BJ (cell line): ENCODE results near the gene UBXN1. TPM values are rescaled to one million over a fixed set of nuclear protein-coding genes. Genes with fewer than 3 reads are reported as not detected.

Source experiments
- CTCF ChIA-PET: fragments of 350-600 bp; formaldehyde crosslinking; extraction: SDS; loops from one replicate; lab custom pipeline; 2021; ENCODE audit warnings: antibody characterized with exemption, inconsistent platforms; lab: Yijun Ruan, JAX
- POLR2A ChIA-PET: fragments of 300-600 bp; sonication (Branson Sonifier 250); formaldehyde crosslinking; extraction: SDS; loops from one replicate; lab custom pipeline; 2021; ENCODE audit warnings: antibody characterized with exemption; lab: Charles Lee
- DNase-seq: peaks from one replicate; pipeline ENCODE4 v3.0.0-alpha.2; 2011; ENCODE audit warnings: low read depth
- H3K27me3 ChIP-seq: 2 replicates; pipeline ENCODE4 v1.6.0; 2011; ENCODE audit warnings: low read length; ENCODE audit not compliant: control insufficient read depth, insufficient read depth
- H3K36me3 ChIP-seq: 2 replicates; pipeline ENCODE4 v1.5.1; 2011; ENCODE audit warnings: low read length; ENCODE audit not compliant: control insufficient read depth, insufficient read depth
- H3K4me3 ChIP-seq: 2 replicates; pipeline ENCODE4 v1.5.1; 2011; ENCODE audit warnings: low read depth, mild to moderate bottlenecking, control low read depth, low read length
- CTCF ChIP-seq: IDR thresholded peaks from 2 replicates; pipeline ENCODE4 v1.5.1; 2011; ENCODE audit warnings: low read depth, mild to moderate bottlenecking, control low read depth, inconsistent platforms, low read length, moderate library complexity; ENCODE audit not compliant: insufficient read depth
- polyA minus RNA-seq: library from RNA; depleted of rRNA, polyadenylated mRNA; stranded (reverse); fragments of >200 nt; gene quantifications from 2 replicates; pipeline ENCODE4 v1.2.3, GENCODE V29; 2011; rRNA and poly(A)+ RNA removed
- polyA plus RNA-seq: library from polyadenylated mRNA; depleted of rRNA; stranded (reverse); fragments of >200 nt; gene quantifications from 2 replicates; pipeline ENCODE4 v1.2.3, GENCODE V29; 2011; rRNA removed

Gene UBXN1
- polyA plus RNA-seq (83.7 and 86.0 TPM in 2 replicates), polyA minus RNA-seq (27.3 and 35.6 TPM in 2 replicates)

DNA sequence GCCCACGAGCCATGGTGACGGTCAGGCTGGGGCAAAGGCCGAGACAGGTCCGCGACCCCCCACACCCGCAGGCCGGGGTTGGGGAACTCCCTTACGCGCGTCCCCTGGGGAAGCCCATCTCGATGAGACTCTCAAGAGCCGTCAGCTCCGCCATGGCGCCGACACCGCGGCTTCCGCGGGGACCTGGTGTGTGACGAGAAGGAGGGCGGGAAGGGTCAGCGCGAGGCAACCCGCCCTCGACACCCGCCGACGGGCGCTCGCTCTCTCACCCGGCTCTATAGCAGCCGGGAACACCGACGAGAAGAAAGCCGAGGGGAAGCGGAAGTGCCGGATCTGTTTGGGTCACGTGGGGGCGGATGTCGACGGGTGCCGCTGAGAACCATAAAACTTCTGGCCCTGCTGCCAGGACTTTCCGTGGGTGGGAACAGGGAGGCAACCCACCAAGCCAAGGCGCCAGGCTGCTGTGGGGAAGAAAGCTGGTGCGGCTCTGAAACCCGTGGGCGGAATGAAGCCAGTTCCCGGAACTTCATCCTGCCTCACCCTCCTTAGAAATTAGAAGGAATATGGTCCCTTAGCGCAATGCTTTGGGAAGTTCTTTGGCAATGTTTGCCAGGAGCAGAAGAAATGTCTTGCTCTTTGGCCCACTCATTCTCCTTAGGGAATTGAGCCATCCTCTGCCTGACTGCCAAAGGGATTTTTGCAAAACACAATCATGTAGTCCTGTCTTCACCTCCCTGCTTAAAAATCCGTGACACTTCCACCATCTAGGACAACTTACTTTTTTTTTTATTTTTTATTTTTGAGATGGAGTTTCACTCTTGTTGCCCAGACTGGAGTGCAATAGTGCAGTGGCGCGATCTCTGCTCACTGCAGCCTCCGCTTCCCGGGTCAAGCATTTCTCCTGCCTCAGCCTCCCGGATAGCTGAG, at the start of gene UBXN1:
Gene UBXN1 (minus strand): TSS at position 304 of the 927 bp plus-strand sequence. CDS start 150 bp downstream, at position 154.
- no peak for DNase-seq

DNA sequence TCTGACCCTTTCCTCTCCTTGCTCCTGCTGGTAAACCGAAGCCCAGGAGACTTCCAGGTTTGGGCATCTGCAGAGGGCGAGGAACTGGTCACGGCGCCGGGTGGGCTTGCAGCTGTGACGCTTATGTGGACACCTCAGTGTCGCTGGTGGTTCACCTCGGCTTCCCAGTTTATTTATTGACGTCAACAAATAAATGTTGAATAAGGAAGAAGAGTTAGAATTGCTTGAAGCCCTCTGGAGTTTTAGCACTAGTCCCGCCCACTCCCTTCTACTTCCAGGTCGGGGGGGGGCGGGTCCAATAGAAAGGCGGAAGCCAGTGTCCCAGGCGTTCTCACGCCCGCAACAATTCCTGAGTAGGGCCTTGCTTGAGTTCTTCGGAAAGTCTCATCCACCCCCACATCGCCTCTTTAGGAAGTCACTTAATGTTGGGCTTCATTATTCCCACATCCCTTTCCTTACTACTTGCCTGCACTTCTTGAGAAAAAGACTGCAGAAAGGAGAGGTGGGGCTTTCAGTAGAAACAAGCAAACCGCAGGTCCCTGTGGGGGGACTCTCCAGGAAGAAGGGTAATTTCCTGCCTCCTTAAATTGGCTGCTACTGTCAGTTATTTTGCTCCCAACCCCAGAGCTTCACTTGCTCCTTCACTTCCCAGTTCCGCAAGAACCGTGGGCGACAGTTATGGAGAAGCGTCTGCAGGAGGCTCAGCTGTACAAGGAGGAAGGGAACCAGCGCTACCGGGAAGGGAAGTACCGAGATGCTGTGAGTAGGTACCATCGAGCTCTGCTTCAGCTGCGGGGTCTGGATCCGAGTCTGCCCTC, 49.5 kb upstream of the UBXN1 start, which contains the start of gene TTC9C:
Gene TTC9C (plus strand): TSS at position 316 of the 818 bp plus-strand sequence. CDS start 363 bp downstream, at position 679.
- TF ChIP-seq CTCF = no peak
- Histone ChIP-seq H3K36me3 (0 out of 2 replicates have a peak, but pooled peaks cover under 1% of the 10 kb centered on the region), H3K27me3 (no peaks in the 10 kb centered on the region), H3K4me3 (peak within 1 kb of the TSS; percentile 88)
- POLR2A ChIA-PET = interaction anchor here (1.4 to 1.8 kb wide), 2 partner anchors 113 to 127 kb away, joined by 5 to 7 read pairs; partner anchors contain the start of gene MTA2
- DNase-seq = no peak
- CTCF ChIA-PET = interaction anchor here (0.6 to 1.4 kb wide), 4 partner anchors 22 to 287 kb away, joined by 3 to 4 read pairs (median 3); partner anchors contain the start of gene BSCL2

More for the DNA sequence above, at the start of gene UBXN1:
- no peaks in the 10 kb centered on the region for H3K27me3 ChIP-seq
- ChIA-PET POLR2A (interaction anchor here (0.6 kb wide), 3 partner anchors 13 to 187 kb away, joined by 3 to 7 read pairs (median 5); no protein-coding TSS in a partner anchor), CTCF (interaction anchor here (0.7 to 3.3 kb wide), 7 partner anchors 11 to 67 kb away, joined by 3 to 40 read pairs (median 5); partner anchors contain the start of genes BSCL2, C11orf98, CSKMT and EML3)
- peak within 1 kb of the TSS; percentile 74 for H3K4me3 ChIP-seq
- peaks cover 11% of the 10 kb centered on the region for H3K36me3 ChIP-seq
- no peak for TF ChIP-seq CTCF

- Histone ChIP-seq H3K36me3 (peaks cover 3% of the 10 kb centered on the region; the same call in 1 of the 2 replicates), H3K27me3 (no peaks in the 10 kb centered on the region), H3K4me3 (peak overlapping the region; percentile 88)
- CTCF ChIA-PET = interaction anchor here (0.6 to 1.4 kb wide), 7 partner anchors 11 to 130 kb away, joined by 3 read pairs; partner anchors contain the start of gene BSCL2
- POLR2A ChIA-PET = interaction anchor here (0.6 to 2.2 kb wide), 7 partner anchors 18 to 301 kb away, joined by 4 to 12 read pairs (median 6); partner anchors contain the start of genes C11orf98, CSKMT and MTA2
- peak; percentile 82 for DNase-seq
- no peak for TF ChIP-seq CTCF
These were observed 48.9 kb upstream of the UBXN1 start for GRCh38 chr11:62727872-62728170.

GRCh38 chr11:62727165-62727871, 48.4 kb upstream of the UBXN1 start, which contains the start of gene HNRNPUL2:
Gene HNRNPUL2, minus strand, starts transcription at chr11:62727457. Its CDS starts 301 bp downstream, at chr11:62727156.
- peak; percentile 91 for DNase-seq
- Histone ChIP-seq H3K4me3 (peak within 1 kb of the TSS; percentile 88), H3K27me3 (no peaks in the 10 kb centered on the region), H3K36me3 (peaks cover 6% of the 10 kb centered on the region)
- ChIA-PET CTCF (interaction anchor here (0.6 to 1.4 kb wide), 9 partner anchors 11 to 130 kb away, joined by 3 read pairs; partner anchors contain the start of genes BSCL2 and UBXN1), POLR2A (interaction anchor here (0.5 to 2.2 kb wide), 12 partner anchors 18 to 300 kb away, joined by 3 to 12 read pairs (median 5); partner anchors contain the start of genes C11orf98, CSKMT, EEF1G and MTA2)
- no peak; the same call in 1 of the 2 replicates for TF ChIP-seq CTCF
